HG03457 (cell line): ENCODE data around the gene SOX8.
"Not testable (repeated sequence)": the region's sequence is repeated elsewhere in the genome, so short reads cannot be mapped to it uniquely, and the experiment has no call there.

Source experiments
- ATAC-seq: cut with Tn5 transposase; IDR thresholded peaks from one replicate; pipeline ENCODE4 v1.9.1; 2021; ENCODE audit warnings: moderate number of reproducible peaks; ENCODE audit not compliant: unreplicated experiment

The SOX8 gene

GRCh38 chr16:981695-982144 lies at the start of gene SOX8:
Gene SOX8, plus strand, starts transcription at chr16:981770. Its CDS starts 153 bp downstream, at chr16:981923.
- ATAC-seq, result no peak

GRCh38 chr16:932831-933330 lies 48.7 kb upstream of the SOX8 start:
- no peak for ATAC-seq

DNA sequence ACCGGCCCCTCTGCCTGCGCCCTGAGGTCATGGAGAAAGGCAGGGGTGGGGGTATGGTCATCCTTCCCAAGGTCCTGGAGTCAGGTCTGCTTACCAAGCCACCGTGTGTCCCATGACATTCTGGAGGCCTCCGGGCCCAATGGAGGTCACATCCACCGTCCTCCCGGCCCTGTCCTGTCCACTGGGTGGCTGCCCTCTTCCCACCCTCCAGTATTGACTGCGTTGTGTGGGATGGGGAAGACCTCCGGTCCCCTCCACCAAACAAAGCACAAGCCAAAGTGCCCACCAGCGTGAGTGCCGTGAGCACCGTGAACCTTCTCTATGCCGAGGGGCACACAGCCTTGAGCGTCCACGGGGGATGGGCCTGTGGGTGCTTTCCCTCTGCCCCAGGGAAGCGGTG lies 48.0 kb upstream of the SOX8 start:
- no peak for ATAC-seq

DNA sequence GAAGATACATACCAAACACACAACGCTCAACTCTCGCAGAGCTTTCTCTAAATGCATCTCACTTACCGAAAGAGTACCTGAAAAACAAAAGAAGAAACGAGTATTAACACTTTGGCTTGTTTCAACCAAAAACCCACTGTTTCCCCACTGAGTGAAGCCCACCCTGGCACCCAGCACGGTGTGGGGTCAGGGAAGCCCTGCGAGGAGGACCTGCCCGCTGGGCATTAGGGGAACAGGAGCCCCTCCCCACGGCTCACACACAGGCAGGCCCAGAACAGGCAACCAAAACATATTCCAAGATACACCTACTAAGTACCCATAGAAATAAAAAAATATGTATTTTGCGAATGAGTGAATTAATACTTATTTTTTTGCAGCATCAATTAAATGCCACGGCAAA lies 47.4 kb upstream of the SOX8 start:
- ATAC-seq, result no peak

DNA sequence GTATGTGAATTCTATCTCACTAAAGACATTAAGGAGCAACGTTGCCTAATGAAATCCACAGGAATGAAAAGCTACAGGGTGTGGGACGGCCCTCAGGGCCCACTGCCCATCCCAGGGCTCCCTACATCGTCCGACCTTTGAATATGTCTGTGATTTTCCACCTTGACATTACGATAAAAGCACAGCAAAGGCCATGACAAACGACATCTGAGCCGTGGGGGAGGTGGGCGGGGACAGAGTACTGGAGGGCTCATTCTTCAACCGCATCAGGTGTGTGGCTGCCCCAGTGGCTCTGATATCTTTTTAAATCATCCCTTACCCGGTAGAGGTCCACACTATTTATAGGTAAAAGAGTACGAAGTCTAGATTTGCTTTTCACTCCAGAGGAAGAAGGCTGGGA lies 45.9 kb upstream of the SOX8 start:
- no peak for ATAC-seq

- ATAC-seq, result no peak
Observed at GRCh38 chr16:937311-937710, 44.3 kb upstream of the SOX8 start.

- no peak for ATAC-seq
Observed at GRCh38 chr16:937723-938122, 43.8 kb upstream of the SOX8 start.

DNA sequence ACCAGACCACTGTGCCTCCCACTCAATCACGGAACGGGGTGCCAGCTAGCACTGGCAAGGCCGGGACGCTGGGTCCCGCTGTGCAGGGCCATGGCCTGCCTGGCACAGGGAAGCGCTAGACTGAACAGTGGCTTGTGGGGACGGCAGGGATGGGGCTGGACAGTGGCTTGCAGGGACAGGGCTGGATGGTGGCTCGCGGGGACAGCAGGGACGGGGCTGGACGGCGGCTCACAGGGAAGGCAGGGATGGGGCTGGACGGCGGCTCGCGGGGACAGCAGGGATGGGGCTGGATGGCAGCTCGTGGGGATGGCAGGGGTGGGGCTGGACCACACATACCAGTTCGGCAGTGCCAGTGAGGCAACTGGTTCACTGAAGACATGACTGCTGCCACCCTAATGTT lies 43.4 kb upstream of the SOX8 start:
- no peak for ATAC-seq

DNA sequence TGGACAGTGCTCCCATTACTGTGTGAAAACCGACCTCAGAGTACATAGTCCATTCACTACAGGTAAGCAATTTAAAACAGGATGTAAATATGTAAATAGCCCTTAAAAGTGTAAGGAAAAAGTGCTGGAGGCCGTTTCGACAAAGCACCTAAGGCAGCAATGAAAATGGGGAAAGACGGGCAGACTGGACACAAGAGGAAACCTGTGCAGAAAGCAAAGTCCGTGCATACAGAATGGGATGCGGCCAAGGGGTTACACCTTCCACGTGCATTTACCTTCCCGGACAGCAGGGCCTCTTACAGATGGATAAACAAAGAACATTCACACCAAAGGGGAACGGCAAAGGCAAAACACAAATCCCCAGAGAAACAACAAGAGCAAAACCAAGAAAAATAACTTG lies 42.8 kb upstream of the SOX8 start:
- ATAC-seq, result no peak

- ATAC-seq, result no peak
Observed at GRCh38 chr16:939311-939710, 42.3 kb upstream of the SOX8 start.

DNA sequence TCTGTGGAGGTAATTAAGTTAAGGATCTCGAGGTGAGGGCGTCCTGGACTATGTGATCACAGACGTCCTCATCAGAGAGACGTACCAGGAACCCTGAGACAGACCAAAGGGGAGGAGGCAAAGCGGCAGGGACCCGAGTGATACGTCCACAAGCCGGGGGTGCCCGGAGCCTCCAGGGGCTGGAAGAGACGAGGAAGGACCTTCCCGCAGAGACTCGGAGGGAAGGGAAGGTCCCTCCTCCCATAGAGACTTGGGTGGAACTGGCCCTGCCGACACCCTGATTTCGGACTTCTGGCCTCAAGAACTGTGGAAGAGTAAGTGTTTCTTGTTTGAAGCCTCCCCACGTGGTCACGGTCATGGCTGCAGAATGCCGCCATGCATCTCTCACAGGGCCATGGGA lies 41.6 kb upstream of the SOX8 start:
- no peak for ATAC-seq

DNA sequence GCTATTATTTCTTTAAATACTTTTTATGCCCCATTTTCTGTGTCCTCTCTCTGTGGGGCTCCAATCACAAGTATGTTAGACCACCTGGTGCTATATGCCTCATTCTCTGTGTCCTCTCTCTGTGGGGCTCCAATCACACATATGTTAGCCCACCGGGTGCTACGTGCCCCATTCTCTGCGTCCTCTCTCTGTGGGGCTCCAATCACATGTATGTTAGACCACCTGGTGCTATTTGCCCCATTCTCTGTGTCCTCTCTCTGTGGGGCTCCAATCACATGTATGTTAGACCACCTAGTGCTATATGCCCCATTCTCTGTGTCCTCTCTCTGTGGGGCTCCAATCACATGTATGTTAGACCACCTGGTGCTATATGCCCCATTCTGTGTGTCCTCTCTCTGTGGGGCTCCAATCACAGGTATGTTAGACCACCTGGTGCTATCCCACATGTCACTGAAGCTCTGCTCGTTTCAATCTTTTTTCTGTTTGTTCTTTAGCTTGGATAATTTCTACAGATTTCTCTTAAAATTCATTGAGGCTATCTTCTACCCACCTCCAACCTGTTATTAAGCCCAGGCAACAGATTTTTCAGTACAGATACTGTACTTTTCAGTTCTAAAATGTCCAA lies 39.0 kb upstream of the SOX8 start:
- no peak for ATAC-seq

DNA sequence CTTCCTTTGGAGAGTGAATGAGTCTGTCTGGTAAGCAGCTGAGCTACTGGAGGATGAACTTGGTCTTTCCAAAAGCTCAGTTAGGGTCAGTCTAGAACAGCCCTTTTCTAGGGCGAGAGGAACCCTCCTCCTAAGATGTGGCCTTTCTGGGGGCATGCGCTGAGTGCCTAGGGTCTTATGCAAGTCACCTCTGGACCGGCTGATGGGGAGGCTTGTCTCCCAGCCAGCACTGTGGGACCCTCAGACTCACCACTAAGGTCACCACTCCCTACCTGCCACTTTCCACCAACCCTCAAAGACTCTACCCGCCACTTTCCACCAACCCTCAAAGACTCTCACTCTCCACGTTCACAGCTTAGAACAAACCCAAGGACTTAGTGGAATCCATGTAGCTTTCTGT lies 37.6 kb upstream of the SOX8 start:
- ATAC-seq, result no peak

- no peak for ATAC-seq
Observed at GRCh38 chr16:945271-946047, 36.1 kb upstream of the SOX8 start.

- no peak for ATAC-seq
Observed at GRCh38 chr16:946048-946395, 35.5 kb upstream of the SOX8 start.

DNA sequence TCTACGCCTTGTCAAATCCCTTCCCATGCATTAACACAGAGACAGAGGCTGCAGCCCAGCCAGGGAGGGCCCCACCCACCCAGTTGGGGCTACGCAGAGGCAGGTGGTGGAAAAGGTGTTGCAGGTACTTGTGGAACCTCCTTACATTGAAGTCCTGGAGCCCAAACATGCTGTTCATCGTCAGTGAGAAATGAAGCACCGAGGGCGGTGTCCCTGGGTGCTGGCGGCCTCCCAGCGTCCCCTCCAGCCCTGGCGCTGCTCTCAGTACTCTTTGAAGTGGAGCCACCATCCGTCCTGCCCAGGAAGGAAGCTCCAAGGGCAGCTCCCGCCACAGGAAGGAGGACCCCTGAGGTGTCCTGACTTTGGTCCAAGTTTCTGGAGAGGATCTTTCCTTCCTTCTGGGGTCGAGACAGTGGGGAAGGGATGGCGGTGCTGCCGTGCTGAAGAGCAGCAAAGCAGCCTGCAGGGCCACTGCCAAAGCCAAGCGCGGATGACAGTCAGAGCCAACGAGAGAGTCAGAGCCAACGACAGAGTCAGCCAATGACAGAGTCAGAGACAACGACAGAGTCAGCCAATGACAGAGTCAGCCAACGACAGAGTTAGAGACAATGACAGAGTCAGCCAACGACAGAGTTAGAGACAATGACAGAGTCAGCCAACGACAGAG lies 34.2 kb upstream of the SOX8 start:
- no peak for ATAC-seq

- not testable (repeated sequence) for ATAC-seq
Observed at GRCh38 chr16:947922-948303, 33.7 kb upstream of the SOX8 start.

- ATAC-seq, result not testable (repeated sequence)
Observed at GRCh38 chr16:948767-949166, 32.8 kb upstream of the SOX8 start.

DNA sequence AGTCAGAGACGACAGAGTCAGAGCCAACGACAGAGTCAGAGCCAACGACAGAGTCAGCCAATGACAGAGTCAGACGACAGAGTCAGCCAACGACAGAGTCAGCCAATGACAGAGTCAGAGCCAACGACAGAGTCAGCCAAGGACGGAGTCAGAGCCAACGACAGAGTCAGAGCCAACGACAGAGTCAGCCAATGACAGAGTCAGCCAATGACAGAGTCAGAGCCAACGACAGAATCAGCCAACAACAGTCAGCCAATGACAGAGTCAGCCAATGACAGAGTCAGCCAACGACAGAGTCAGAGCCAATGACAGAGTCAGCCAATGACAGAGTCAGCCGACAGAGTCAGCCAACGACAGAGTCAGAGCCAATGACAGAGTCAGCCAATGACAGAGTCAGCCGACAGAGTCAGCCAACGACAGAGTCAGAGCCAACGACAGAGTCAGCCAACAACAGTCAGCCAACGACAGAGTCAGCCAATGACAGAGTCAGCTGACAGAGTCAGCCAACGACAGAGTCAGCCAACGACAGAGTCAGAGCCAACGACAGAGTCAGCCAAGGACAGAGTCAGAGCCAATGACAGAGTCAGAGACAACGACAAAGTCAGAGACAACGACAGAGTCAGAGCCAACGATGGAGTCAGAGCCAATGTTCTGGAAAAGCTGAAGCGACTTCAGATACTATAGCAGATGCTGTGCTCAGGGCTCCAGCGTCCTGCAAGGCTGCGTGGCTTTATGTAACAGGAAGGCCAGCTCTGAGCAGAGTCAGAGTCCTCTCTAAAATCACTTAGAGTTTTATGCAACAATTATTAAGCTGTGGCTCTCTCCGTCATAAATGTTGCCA lies 30.6 kb upstream of the SOX8 start:
- ATAC-seq, result not testable (repeated sequence)

DNA sequence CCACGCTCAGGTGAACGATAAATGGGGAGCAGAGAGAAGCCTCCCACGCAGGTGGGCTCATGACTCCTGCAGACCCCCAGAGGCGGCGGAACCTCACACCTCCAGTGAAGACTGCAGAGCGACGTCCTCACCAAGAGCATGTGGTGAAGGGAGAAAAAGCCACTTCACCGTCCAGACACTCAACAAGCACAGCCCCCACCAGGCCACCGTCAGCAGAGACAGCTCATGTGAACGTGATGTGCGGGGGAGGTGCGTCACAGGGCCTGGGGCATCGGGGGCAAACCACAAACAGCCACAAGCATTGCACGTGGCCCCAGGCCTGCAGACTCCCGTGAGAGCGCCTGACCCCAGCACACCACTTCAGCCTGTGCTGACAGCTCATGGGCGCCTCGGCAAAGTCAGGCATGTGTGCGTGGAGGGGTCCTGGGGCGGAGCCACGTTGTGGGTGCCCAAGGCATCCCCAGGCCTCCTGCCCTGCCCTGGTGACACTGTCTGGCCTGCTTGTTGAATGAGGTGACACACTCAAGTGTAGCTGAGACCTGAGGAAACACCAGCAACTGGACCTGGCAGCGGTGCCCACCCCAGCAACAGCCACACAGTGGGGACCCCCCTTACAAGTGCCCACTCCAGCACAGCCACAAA lies 29.8 kb upstream of the SOX8 start:
- ATAC-seq, result no peak

- no peak for ATAC-seq
Observed at GRCh38 chr16:952321-952720, 29.2 kb upstream of the SOX8 start.
